ENCODE results near the gene HTRA2.
"Not testable (repeated sequence)": the region's sequence is repeated elsewhere in the genome, so short reads cannot be mapped to it uniquely, and the experiment has no call there.

The HTRA2 gene

GRCh38 chr2:74559912-74560311 lies 30.2 kb downstream of the HTRA2 start:
- no peaks in the 10 kb centered on the region for H3F3A ChIP-seq (ENCODE audit: insufficient read depth)
- no peak overlapping the region for H3K4me2 ChIP-seq (ENCODE audit: low read depth, low read length, poor library complexity, severe bottlenecking)
- TF ChIP-seq CTCF (IDR thresholded peaks at IDR 0.05; ENCODE audit: insufficient read depth, low read length, poor library complexity, severe bottlenecking) (no peak), EZH2phosphoT487 (conservative IDR thresholded peaks at IDR 0.05; ENCODE audit: low read length) (no peak)
- no peaks in the 10 kb centered on the region for H3K9me3 ChIP-seq (ENCODE audit: insufficient read depth, low read length)
- no peaks in the 10 kb centered on the region for H3K27me3 ChIP-seq (ENCODE audit: low read length)
- H3K9me2 ChIP-seq (replicated peaks; ENCODE audit: insufficient read depth, low read length), result no peaks in the 10 kb centered on the region
- H3K9ac ChIP-seq (ENCODE audit: low read length), result no peak overlapping the region
- no peak overlapping the region for H3K4me3 ChIP-seq (ENCODE audit: insufficient read depth, low read length, poor library complexity, severe bottlenecking)
- H3K36me3 ChIP-seq (ENCODE audit: low read length), result no peaks in the 10 kb centered on the region
- H3K27ac ChIP-seq (ENCODE audit: low read depth, low read length), result no peak overlapping the region
- no peaks in the 10 kb centered on the region for H3K79me2 ChIP-seq (ENCODE audit: insufficient read depth, low read length)
- H4K20me1 ChIP-seq (ENCODE audit: low read depth, low read length), result no peaks in the 10 kb centered on the region
- H2AFZ ChIP-seq (ENCODE audit: low read depth, low read length, severe bottlenecking), result no peak overlapping the region

- Histone ChIP-seq H3K4me2 (ENCODE audit: low read depth, low read length, poor library complexity, severe bottlenecking) (no peak overlapping the region), H4K20me1 (ENCODE audit: low read depth, low read length) (no peaks in the 10 kb centered on the region), H3K4me3 (ENCODE audit: insufficient read depth, low read length, poor library complexity, severe bottlenecking) (no peak overlapping the region), H3K79me2 (ENCODE audit: insufficient read depth, low read length) (no peaks in the 10 kb centered on the region), H3K27ac (ENCODE audit: low read depth, low read length) (no peak overlapping the region), H2AFZ (ENCODE audit: low read depth, low read length, severe bottlenecking) (no peak overlapping the region), H3K9ac (ENCODE audit: low read length) (no peak overlapping the region), H3F3A (ENCODE audit: insufficient read depth) (no peaks in the 10 kb centered on the region), H3K27me3 (ENCODE audit: low read length) (no peaks in the 10 kb centered on the region), H3K9me3 (ENCODE audit: insufficient read depth, low read length) (no peaks in the 10 kb centered on the region), H3K36me3 (ENCODE audit: low read length) (no peaks in the 10 kb centered on the region), H3K9me2 (replicated peaks; ENCODE audit: insufficient read depth, low read length) (no peaks in the 10 kb centered on the region)
- TF ChIP-seq EZH2phosphoT487 (conservative IDR thresholded peaks at IDR 0.05; ENCODE audit: low read length) (no peak), CTCF (IDR thresholded peaks at IDR 0.05; ENCODE audit: insufficient read depth, low read length, poor library complexity, severe bottlenecking) (no peak)
Measured at GRCh38 chr2:74560591-74560990, 30.9 kb downstream of the HTRA2 start.

- H3F3A ChIP-seq (ENCODE audit: insufficient read depth); H3K36me3 ChIP-seq (ENCODE audit: low read length); H3K27me3 ChIP-seq (ENCODE audit: low read length); H2AFZ ChIP-seq (ENCODE audit: low read depth, low read length, severe bottlenecking); H3K9ac ChIP-seq (ENCODE audit: low read length); H3K4me2 ChIP-seq (ENCODE audit: low read depth, low read length, poor library complexity, severe bottlenecking); H3K9me3 ChIP-seq (ENCODE audit: insufficient read depth, low read length); H3K27ac ChIP-seq (ENCODE audit: low read depth, low read length); H4K20me1 ChIP-seq (ENCODE audit: low read depth, low read length); H3K4me3 ChIP-seq (ENCODE audit: insufficient read depth, low read length, poor library complexity, severe bottlenecking); H3K9me2 ChIP-seq (replicated peaks; ENCODE audit: insufficient read depth, low read length); H3K79me2 ChIP-seq (ENCODE audit: insufficient read depth, low read length): not testable (repeated sequence)
Measured at GRCh38 chr2:74561022-74561421, 31.3 kb downstream of the HTRA2 start.

- TF ChIP-seq EZH2phosphoT487 (conservative IDR thresholded peaks at IDR 0.05; ENCODE audit: low read length) (no peak), CTCF (IDR thresholded peaks at IDR 0.05; ENCODE audit: insufficient read depth, low read length, poor library complexity, severe bottlenecking) (no peak)
- no peaks in the 10 kb centered on the region for H3F3A ChIP-seq (ENCODE audit: insufficient read depth)
- H3K36me3 ChIP-seq (ENCODE audit: low read length), result no peaks in the 10 kb centered on the region
- no peak overlapping the region for H3K27ac ChIP-seq (ENCODE audit: low read depth, low read length)
- no peaks in the 10 kb centered on the region for H3K9me2 ChIP-seq (replicated peaks; ENCODE audit: insufficient read depth, low read length)
- H4K20me1 ChIP-seq (ENCODE audit: low read depth, low read length), result no peaks in the 10 kb centered on the region
- H3K9me3 ChIP-seq (ENCODE audit: insufficient read depth, low read length), result no peaks in the 10 kb centered on the region
- H3K27me3 ChIP-seq (ENCODE audit: low read length), result no peaks in the 10 kb centered on the region
- no peak overlapping the region for H2AFZ ChIP-seq (ENCODE audit: low read depth, low read length, severe bottlenecking)
- H3K4me2 ChIP-seq (ENCODE audit: low read depth, low read length, poor library complexity, severe bottlenecking), result no peak overlapping the region
- H3K9ac ChIP-seq (ENCODE audit: low read length), result no peak overlapping the region
- H3K79me2 ChIP-seq (ENCODE audit: insufficient read depth, low read length), result no peaks in the 10 kb centered on the region
- H3K4me3 ChIP-seq (ENCODE audit: insufficient read depth, low read length, poor library complexity, severe bottlenecking), result no peak overlapping the region
Measured at GRCh38 chr2:74562126-74562775, 32.5 kb downstream of the HTRA2 start.
